Measurements from ENCODE around the gene GRPEL1.

DNA sequence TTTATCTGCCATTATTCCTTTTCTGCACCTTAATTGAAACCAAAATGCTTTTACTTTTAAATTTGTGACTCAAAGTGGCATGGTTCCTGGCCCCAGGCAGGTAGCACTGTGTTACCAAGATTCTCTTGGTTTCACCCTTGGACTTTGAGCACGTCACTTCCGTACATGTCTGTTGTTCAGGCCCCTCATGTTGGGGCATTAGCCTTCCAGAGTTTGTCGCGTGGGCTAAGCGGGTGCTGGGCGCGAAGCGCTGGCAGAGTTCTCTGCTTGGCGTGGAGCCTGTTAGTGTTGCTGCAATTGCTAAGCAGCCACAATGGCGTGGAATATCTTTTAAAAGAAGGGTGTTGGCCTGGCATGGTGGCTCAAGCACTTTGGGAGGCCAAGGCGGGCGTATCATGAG, 38.7 kb downstream of the GRPEL1 start:
- TF ChIP-seq POLR2A (IDR thresholded peaks at IDR 0.05; ENCODE audit: low read depth) (no peak), POLR2AphosphoS5 (IDR thresholded peaks at IDR 0.05) (no peak)
